OCI-M2 (cell line): ENCODE measurements around the gene CPN2.

Experiments
- DNase-seq: peaks from one replicate; lab custom pipeline; 2025; ENCODE audit not compliant: unreplicated experiment; lab: John Stamatoyannopoulos, UW

The CPN2 gene

GRCh38 chr3:194329583-194329965 lies 21.6 kb downstream of the CPN2 start:
- no peak for DNase-seq

- DNase-seq = no peak
These were observed 22.1 kb downstream of the CPN2 start for GRCh38 chr3:194328942-194329582.

- DNase-seq = no peak
These were observed 23.0 kb downstream of the CPN2 start for GRCh38 chr3:194328053-194328657.

DNA sequence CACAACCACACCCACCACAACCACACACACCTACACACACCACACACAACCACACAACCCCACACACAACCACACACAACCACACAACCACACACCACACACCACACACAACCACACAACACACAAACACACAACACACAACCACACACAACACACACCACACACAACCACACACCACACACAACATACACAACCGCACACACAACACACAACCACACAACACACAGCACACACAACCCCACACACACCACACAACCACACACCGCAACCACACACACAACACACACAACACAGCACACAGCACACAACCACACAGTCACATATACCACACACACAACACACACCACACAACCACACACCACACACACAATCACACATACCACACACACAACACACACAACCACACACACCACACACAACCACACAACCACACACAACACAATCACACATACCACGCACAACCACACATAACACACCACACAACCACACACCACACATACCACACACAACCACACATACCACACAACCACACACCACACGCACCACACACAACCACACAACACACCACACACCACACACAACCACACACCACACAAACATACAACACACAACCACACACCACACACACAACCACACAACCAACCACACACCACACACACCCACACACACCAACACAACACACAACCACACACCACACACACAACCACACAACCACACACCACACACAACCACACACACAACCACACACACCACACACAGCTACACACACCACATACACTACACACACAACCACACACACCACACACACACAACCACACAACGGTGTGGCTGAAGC lies 23.7 kb downstream of the CPN2 start:
- no peak for DNase-seq

DNA sequence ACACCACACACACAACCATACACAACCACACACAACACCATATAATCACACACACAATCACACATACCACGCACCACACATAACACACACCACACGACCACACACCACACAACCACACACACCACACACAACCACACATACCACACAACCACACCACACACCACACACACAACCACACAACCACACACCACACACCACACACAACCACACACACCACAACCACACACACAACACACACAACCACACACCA lies 24.2 kb downstream of the CPN2 start:
- DNase-seq = no peak

DNA sequence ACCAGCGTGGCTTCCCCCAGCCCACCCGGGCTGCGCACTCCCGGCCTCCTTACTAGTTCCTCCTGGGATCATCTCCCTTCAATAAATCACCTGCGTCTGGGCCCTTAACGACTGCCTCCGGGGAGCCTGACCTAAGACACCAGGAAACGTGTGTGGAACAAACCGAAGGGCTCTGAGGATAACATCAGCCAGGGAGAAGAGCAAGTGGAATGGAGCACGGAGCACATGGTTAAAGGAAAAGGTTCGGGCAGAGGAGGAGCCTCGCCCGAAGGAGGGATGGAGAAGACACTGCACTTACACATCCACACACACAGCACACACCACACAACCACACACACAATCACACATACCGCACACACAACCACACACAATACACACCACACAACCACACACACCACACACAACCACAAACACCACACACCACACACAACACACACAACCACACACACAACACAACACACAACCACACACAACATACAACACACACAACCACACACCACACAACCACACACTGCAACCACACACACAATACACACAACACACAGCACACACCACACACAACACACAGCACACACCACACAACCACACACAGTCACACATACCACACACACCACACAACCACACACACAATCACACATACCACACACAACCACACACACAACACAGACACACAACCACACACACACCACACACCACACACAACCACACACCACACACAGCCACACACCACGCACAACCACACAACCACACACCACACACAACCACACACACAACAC lies 24.7 kb downstream of the CPN2 start:
- no peak for DNase-seq

DNA sequence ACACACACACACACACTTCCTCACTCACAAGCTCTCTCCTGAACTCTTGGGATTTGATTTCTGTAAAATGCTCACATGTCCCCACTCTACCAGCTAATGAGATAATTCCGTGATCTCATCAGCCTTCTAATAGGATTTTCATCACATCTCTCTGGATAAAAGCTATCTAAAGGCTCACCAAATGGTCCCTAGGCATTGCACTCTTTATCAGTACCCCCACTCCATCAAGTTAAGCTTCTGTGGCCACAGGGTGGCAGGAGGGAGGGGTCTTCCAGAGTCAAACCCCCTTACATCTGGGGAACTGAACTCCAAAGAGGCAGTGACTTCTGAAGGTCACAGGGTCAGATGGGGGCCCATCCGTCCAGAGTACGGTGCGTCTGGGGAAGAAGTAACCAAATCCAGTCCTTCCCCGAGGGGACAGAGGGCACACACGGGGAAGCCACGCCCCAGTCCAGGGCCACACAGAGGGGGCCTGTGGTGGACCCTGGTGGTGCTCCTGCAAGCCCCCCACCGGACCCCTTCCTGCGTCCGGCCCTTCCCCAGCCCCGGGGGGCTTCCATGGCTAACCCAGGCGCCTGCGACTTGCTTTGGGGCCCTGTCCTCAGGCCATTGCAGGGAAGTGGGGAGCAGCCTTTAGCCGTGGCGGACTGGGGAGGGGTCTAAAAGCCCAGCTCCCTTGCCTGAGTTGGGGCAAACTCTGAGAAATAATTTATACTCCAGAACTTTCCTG lies 25.5 kb downstream of the CPN2 start:
- DNase-seq = no peak

- no peak for DNase-seq
These were observed 26.3 kb downstream of the CPN2 start for GRCh38 chr3:194324823-194325327.

- no peak for DNase-seq
These were observed 27.1 kb downstream of the CPN2 start for GRCh38 chr3:194323785-194324735.

GRCh38 chr3:194322678-194323211 lies 28.4 kb downstream of the CPN2 start:
- no peak for DNase-seq

GRCh38 chr3:194321693-194322640 lies 29.2 kb downstream of the CPN2 start:
- no peak for DNase-seq

DNA sequence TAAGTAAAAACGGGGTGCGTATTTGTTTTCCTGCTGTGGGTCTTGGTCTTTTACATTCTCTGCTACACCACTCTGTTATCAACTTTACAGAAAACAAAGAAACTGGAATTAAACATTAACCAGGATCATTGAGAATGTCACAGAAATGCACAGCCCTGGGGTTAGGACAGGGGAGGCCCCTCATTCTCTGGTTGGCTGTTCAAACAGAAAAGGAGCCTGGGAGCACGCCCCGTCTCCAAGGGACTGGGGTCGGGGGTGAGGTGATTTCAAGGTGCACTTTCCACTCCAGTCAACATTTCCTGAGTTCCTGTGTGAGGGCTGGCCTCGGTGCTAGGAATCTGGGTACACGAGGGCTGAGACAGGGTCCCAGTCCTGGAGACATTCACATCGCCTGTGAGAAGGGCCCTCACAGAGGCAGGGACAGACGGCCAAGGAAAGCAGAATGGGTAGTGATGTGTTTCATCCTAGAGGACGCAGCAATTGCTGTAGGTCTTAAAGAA lies 30.3 kb downstream of the CPN2 start:
- no peak for DNase-seq

DNA sequence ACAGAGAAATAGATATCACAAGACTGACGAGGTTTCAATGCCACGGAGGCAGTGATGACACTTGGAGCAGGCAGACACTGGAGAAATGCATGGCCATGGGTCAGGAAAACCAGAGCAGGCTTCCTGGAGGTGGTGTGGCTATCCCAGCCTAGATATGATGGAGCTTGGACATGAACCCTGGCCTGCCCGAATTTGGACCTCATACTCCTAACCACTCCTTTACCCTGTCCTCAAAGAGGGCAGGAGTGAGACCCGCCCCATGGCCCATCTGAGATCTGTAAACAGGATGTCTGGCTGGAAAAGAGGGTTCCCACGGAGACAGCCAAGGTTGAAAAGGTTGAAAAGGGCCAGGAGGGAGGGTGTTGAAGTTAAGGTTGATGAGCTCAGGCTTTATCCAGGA lies 31.0 kb downstream of the CPN2 start:
- no peak for DNase-seq

DNA sequence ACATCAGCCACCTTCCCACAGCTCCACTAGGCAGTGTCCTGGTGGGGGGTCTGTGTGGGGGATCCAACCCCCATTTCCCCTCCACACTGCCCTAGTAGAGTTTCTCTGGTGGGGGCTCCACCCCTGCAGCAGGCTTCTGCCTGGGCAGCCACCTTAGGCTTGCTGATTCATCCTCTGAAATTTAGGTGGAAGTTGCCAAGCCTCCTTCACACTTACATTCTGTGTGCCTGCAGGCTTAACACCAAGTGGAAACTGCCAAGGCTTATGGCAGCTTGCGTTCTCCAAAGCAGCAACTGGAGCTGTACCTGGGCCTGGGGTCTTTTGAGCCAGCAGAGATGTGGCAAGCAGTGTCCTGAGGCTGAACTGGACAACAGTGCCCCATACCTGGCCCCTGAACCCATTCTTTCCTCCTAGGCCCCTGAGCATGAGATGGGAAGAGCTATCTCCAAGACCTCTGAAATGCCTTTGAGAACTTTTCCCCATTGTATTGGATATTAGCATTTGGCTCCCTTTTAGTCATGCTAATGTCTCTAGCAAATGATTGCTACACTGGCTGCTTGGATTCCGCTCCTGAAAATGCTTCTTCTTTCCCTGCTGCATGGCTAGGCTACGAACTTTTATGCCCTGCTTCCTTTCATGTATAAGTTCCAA lies 32.5 kb downstream of the CPN2 start:
- no peak for DNase-seq

GRCh38 chr3:194316918-194317317 lies 34.2 kb downstream of the CPN2 start:
- no peak for DNase-seq

GRCh38 chr3:194315965-194316361 lies 35.2 kb downstream of the CPN2 start:
- DNase-seq = no peak

DNA sequence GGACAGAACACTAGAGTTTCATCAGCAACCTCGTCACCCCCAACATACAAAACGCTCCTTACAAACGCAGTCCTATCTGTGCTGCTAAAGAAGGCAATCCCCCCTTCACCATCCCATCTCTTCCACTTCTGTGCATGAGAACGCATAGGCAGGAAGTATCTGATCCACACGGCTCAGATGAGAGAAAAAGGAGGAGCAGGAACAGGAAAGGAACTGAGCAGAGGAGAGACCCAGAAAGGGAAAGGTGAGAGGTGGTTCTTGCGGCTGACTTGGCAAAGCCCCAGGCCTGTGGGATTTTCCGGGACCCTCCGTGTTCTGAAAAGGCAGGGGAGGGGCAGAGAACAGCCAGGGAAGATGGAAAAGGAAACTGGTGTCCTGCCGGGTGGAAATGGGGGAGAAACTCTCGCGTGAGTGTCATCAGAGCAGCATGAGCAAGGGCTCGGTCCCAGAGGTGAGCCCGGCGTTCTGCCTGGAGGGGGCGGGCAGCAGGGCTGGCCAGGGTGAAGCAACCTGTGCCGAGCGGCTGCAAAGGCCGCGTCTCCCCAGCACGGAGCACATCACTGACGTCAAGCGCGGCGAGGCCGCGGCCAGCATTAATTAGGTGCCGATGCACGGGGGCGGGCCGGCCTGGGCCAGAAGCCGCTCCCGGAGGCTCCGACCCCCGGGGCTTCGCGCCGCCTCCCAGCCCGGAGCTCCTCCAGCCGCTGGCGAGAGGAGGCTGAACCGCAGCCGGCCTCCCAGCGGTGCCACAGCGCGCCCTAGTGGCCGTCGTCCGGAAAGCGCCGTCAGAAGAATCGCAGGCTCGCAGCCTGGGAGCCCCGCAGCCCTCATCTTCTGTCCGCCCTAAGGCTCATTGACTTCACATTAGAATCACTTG lies 35.8 kb downstream of the CPN2 start:
- peak; percentile 32 for DNase-seq
